DMS53 (cell line): Measurements from ENCODE around the gene BRWD1.

ENCODE experiments used
- DNase-seq: peaks from one replicate; lab custom pipeline; 2025; lab: John Stamatoyannopoulos, UW

The BRWD1 gene

GRCh38 chr21:39197448-39198233, 115.8 kb downstream of the BRWD1 start:
- no peak for DNase-seq

GRCh38 chr21:39196838-39197237, 116.6 kb downstream of the BRWD1 start:
- no peak for DNase-seq

GRCh38 chr21:39196310-39196709, 117.1 kb downstream of the BRWD1 start:
- DNase-seq = no peak

GRCh38 chr21:39193380-39193779, 120.1 kb downstream of the BRWD1 start:
- no peak for DNase-seq

GRCh38 chr21:39189857-39190604, 123.4 kb downstream of the BRWD1 start:
- no peak for DNase-seq

- DNase-seq = peak; percentile 19
These were observed 124.8 kb downstream of the BRWD1 start for GRCh38 chr21:39188521-39189139.

- DNase-seq = no peak
These were observed 126.3 kb downstream of the BRWD1 start for GRCh38 chr21:39187141-39187540.

- DNase-seq = no peak
These were observed 126.8 kb downstream of the BRWD1 start for GRCh38 chr21:39186676-39187075.

GRCh38 chr21:39185157-39185556, 128.3 kb downstream of the BRWD1 start:
- no peak for DNase-seq

GRCh38 chr21:39184050-39184980, 129.1 kb downstream of the BRWD1 start:
- peak; percentile 30 for DNase-seq

- peak; percentile 96 for DNase-seq
These were observed 130.0 kb downstream of the BRWD1 start, which contains the start of gene PSMG1 for GRCh38 chr21:39183272-39184049. TSS of gene PSMG1 (minus strand) at chr21:39183451. CDS start at chr21:39183385, 66 bp downstream.

GRCh38 chr21:39182484-39183271, 130.8 kb downstream of the BRWD1 start:
- DNase-seq = peak; percentile 60

GRCh38 chr21:39182016-39182415, 131.4 kb downstream of the BRWD1 start:
- DNase-seq = no peak

GRCh38 chr21:39181205-39181818, 132.1 kb downstream of the BRWD1 start:
- no peak for DNase-seq

GRCh38 chr21:39180429-39181019, 132.9 kb downstream of the BRWD1 start:
- DNase-seq = peak; percentile 5

GRCh38 chr21:39178421-39178820, 135.0 kb downstream of the BRWD1 start:
- no peak for DNase-seq

GRCh38 chr21:39176271-39176709, 137.1 kb downstream of the BRWD1 start:
- no peak for DNase-seq

- DNase-seq = no peak
These were observed 137.8 kb downstream of the BRWD1 start for GRCh38 chr21:39175665-39176064.

- DNase-seq = no peak
These were observed 138.3 kb downstream of the BRWD1 start for GRCh38 chr21:39175154-39175553.
